Stimulated activated CD4-positive, alpha-beta T cell treated with anti-CD3 and anti-CD28 coated beads, Interleukin-4, amount 100 ng/mL, for 4 hours (primary cell): ENCODE measurements around the gene DNAJB11.

Experiments used
- DNase-seq, 2 experiments: peaks; one replicate each; pipeline ENCODE4 v3.0.0-alpha.2; 2020

DNAJB11 gene

GRCh38 chr3:186598108-186598784, 27.7 kb downstream of the DNAJB11 start:
- no peak for DNase-seq

GRCh38 chr3:186598794-186599141, 28.2 kb downstream of the DNAJB11 start:
- no peak for DNase-seq

GRCh38 chr3:186599142-186599784, 28.7 kb downstream of the DNAJB11 start:
- no peak for DNase-seq

GRCh38 chr3:186599785-186600166, 29.3 kb downstream of the DNAJB11 start:
- no peak for DNase-seq

- DNase-seq = no peak
Observed at GRCh38 chr3:186600896-186601295, 30.4 kb downstream of the DNAJB11 start.

GRCh38 chr3:186603159-186603558, 32.6 kb downstream of the DNAJB11 start:
- no peak for DNase-seq

- DNase-seq = no peak
Observed at GRCh38 chr3:186605078-186605477, 34.6 kb downstream of the DNAJB11 start.

- no peak for DNase-seq
Observed at GRCh38 chr3:186605561-186606545, 35.3 kb downstream of the DNAJB11 start.

- DNase-seq = no peak
Observed at GRCh38 chr3:186608624-186609215, 38.2 kb downstream of the DNAJB11 start.

GRCh38 chr3:186609247-186609868, 38.8 kb downstream of the DNAJB11 start:
- DNase-seq = no peak

GRCh38 chr3:186612065-186612464, 41.5 kb downstream of the DNAJB11 start:
- no peak for DNase-seq

- DNase-seq = no peak
Observed at GRCh38 chr3:186612721-186613636, 42.5 kb downstream of the DNAJB11 start, which contains the start of gene AHSG. Gene AHSG, plus strand, starts transcription at chr3:186613060. Its CDS starts 82 bp downstream, at chr3:186613142.

GRCh38 chr3:186613637-186614265, 43.2 kb downstream of the DNAJB11 start:
- no peak for DNase-seq

- no peak for DNase-seq
Observed at GRCh38 chr3:186614266-186614596, 43.7 kb downstream of the DNAJB11 start.

- peak; percentile 63 to 66 for DNase-seq
Observed at GRCh38 chr3:186614597-186615483, 44.3 kb downstream of the DNAJB11 start.

- DNase-seq = no peak
Observed at GRCh38 chr3:186616299-186616617, 45.7 kb downstream of the DNAJB11 start.

GRCh38 chr3:186617036-186617946, 46.8 kb downstream of the DNAJB11 start:
- DNase-seq = peak; percentile 79 to 83

- DNase-seq = no peak
Observed at GRCh38 chr3:186618318-186618938, 47.9 kb downstream of the DNAJB11 start.

GRCh38 chr3:186619787-186620212, 49.3 kb downstream of the DNAJB11 start:
- DNase-seq = no peak
